Activated CD8-positive, alpha-beta memory T cell treated with anti-CD3 and anti-CD28 coated beads for 4 hours (primary cell): ENCODE measurements around the gene RAP2A.

Experiments
- DNase-seq, 2 donors: peaks; one replicate each; pipeline ENCODE4 v3.0.0-alpha.2; 2020; ENCODE audit warnings: low read depth in 2 of 2

The RAP2A gene

DNA sequence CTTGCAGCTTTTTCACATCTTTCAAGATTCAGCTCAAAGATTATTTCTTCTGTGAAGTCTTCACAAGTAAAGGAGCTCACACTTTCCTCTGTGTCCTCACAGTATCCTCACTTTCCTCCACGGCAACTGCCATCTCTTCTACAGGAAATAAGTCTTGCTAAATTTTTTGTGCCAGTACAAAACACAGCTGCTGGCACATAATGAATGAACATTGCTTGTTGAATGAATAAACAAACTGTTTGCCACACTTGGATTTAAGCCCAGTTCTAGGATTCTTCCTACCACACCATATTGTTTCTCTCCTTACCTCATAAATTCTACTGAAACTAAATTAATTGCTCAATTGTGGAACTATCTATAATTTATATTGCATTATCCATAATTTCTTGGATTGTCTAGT, 59.5 kb downstream of the RAP2A start:
- no peak for DNase-seq

DNA sequence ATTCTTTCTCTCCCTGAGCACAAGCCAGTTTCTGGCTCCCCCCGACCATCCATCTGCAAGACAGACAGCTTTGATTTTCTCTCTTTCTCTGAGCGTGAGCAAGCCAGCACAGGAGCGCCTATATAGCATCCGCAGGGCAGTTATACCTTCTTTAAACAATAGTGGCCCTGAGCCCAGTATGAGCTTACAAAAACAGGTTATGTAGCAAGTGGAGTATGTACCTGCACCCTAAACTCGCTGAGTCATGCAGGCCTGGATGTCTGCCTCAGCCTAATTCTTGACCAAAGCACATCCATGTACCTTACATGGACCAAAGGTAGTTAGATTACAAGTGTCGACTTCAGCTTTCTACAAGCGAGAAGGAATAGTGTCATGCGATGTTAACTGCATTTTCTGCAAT, 61.7 kb downstream of the RAP2A start:
- no peak for DNase-seq

GRCh38 chr13:97496511-97496910, 62.5 kb downstream of the RAP2A start:
- no peak for DNase-seq

GRCh38 chr13:97497400-97497799, 63.4 kb downstream of the RAP2A start:
- DNase-seq = no peak

DNA sequence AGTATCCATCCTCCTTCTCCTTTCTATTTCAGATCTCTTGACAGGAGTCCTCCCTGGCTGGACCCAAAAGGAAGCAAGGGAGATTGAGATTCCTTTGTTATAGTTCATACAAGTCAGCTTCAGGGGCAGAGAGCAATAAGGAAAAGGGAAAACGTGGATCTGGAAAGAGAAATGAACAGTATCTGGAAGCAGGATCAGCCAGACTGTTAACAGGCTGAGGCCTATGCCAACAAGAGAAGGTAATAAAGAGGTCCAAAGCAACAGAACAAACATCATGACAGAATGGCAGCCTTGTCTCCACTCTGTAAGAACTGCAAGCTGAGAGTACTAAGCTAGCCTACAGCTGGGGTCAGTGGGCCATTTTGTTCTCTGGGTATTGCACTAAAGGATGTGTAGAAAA, 64.5 kb downstream of the RAP2A start:
- DNase-seq = no peak

- DNase-seq = no peak
Measured at GRCh38 chr13:97499181-97499580, 65.2 kb downstream of the RAP2A start.

- DNase-seq = no peak
Measured at GRCh38 chr13:97502181-97502580, 68.2 kb downstream of the RAP2A start.

GRCh38 chr13:97502706-97503105, 68.7 kb downstream of the RAP2A start:
- DNase-seq = no peak

DNA sequence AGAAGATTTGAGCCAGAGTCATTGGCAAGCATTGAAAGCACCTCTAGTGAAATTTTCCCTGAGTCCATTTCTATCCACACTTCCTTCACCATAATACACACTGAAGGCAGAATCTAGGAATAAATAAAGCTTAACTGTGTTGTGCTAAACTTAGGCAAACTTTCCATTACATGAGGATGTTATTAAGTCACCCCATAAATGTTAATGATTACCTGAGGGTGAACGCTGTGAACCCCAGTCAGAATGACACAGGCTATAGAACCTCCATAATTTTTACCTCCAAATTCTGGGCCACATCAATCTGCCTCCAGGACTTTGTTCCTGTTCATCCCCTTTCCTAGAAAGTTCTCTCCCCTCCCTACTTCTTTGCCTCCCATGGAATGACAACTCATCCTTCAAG, 71.0 kb downstream of the RAP2A start:
- no peak for DNase-seq

DNA sequence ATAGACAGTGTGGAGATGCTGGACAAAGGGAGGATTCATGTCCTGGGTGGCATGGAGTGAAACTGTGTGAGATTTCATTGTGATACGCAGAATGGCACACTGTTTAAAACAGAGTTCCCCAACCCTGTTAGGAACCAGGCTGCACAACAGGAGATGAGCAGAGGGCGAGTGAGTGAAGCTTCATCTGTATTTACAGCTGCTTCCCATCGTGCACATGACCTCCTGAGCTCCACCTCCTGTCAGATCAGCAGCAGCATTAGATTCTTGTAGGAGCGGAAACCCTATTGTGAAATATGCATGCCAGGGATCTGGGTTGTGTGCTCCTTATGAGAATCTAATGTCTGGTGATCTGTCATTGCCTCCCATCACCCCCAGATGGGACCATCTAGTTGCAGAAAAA, 72.5 kb downstream of the RAP2A start:
- DNase-seq = no peak

- no peak for DNase-seq
Measured at GRCh38 chr13:97512732-97513131, 78.8 kb downstream of the RAP2A start.

- no peak for DNase-seq
Measured at GRCh38 chr13:97515643-97516042, 81.7 kb downstream of the RAP2A start.

GRCh38 chr13:97517967-97518366, 84.0 kb downstream of the RAP2A start:
- no peak for DNase-seq
